GM12878 (cell line): ENCODE results near the gene OR2AG1. TPM values are rescaled to one million over a fixed set of nuclear protein-coding genes. Genes with fewer than 3 reads are reported as not detected.

Experiments used
- ATAC-seq: fragments of 200-7000 bp; cut with Tn5 transposase; 3 replicates; pipeline ENCODE4 v1.9.1; 2020; ENCODE audit warnings: mild to moderate bottlenecking, moderate library complexity
- BruUV-seq: library from RNA; stranded (reverse); fragments of 400-500 nt; replicated peaks from 2 replicates; lab custom pipeline; 2021; lab: Mats Ljungman, UMichigan
- CTCF ChIA-PET: fragments of 300-600 bp; sonication (Branson Sonifier 250); formaldehyde crosslinking; extraction: SDS; loops from one replicate; lab custom pipeline; 2021; ENCODE audit warnings: inconsistent platforms; lab: Yijun Ruan, JAX
- POLR2A ChIA-PET: fragments of 350-600 bp; formaldehyde crosslinking; extraction: SDS; loops from one replicate; lab custom pipeline; 2021; ENCODE audit warnings: inconsistent platforms; lab: Charles Lee
- RAD21 ChIA-PET: fragments of 300-600 bp; sonication (Branson Sonifier 250); formaldehyde crosslinking; loops from one replicate; lab custom pipeline; 2023; ENCODE audit warnings: antibody characterized with exemption; ENCODE audit not compliant: unreplicated experiment; lab: Charles Lee
- SMC1A ChIA-PET: fragments of 300-600 bp; sonication (Branson Sonifier 250); formaldehyde crosslinking; loops from one replicate; lab custom pipeline; 2023; ENCODE audit not compliant: unreplicated experiment, uncharacterized antibody; lab: Charles Lee
- DNase-seq: peaks from one replicate; pipeline ENCODE4 v3.0.0-alpha.2; 2011; ENCODE audit warnings: low read depth, low spot score
- FAIRE-seq: peaks from 3 replicates; lab custom pipeline; 2011; peaks lifted over from hg19 to GRCh38; lab: Jason Lieb, UNC
- H2AFZ ChIP-seq: 2 replicates; pipeline ENCODE4 v1.6.0; 2011; ENCODE audit warnings: low read depth, low read length, control low read depth; ENCODE audit not compliant: control insufficient read depth
- H3K27ac ChIP-seq: 2 replicates; pipeline ENCODE4 v1.5.1; 2011; ENCODE audit warnings: control low read depth; ENCODE audit not compliant: control insufficient read depth, insufficient read depth
- H3K27me3 ChIP-seq, 2 experiments: replicated peaks in 1 of 2; 2 replicates each; pipeline versions ENCODE4 v1.6.0 to v1.6.1; 2011; ENCODE audit warnings: low read length in 1 of 2; ENCODE audit not compliant: control insufficient read depth in 2 of 2, insufficient read depth in 2 of 2
- H3K36me3 ChIP-seq, 2 experiments: 2 replicates each; pipeline ENCODE4 v1.5.1; 2011; ENCODE audit warnings: low read length in 1 of 2; ENCODE audit not compliant: control insufficient read depth in 2 of 2, insufficient read depth in 2 of 2
- H3K4me1 ChIP-seq: 2 replicates; pipeline ENCODE4 v1.6.1; 2011; ENCODE audit warnings: mild to moderate bottlenecking, low read length, moderate library complexity, mixed read lengths; ENCODE audit not compliant: control insufficient read depth, insufficient read depth
- H3K4me2 ChIP-seq: 2 replicates; pipeline ENCODE4 v1.6.0; 2011; ENCODE audit warnings: control low read depth; ENCODE audit not compliant: control insufficient read depth, insufficient read depth
- H3K4me3 ChIP-seq: fragments of 200-600 bp; sonication (generic); 2 replicates; pipeline ENCODE4 v1.5.1; 2016
- H3K79me2 ChIP-seq: 2 replicates; pipeline ENCODE4 v1.6.0; 2011; ENCODE audit warnings: low read length; ENCODE audit not compliant: control insufficient read depth, insufficient read depth
- H3K9ac ChIP-seq: 2 replicates; pipeline ENCODE4 v1.8.0; 2011; ENCODE audit warnings: low read length, control low read depth, mixed read lengths; ENCODE audit not compliant: control insufficient read depth, insufficient read depth
- H3K9me3 ChIP-seq: replicated peaks from 3 replicates; pipeline ENCODE4 v1.5.1; 2011; ENCODE audit warnings: mild to moderate bottlenecking, low read length; ENCODE audit not compliant: control insufficient read depth, insufficient read depth
- H4K20me1 ChIP-seq: 2 replicates; pipeline ENCODE4 v1.6.0; 2011; ENCODE audit not compliant: control insufficient read depth, insufficient read depth
- HDAC6 ChIP-seq: fragments of 200-600 bp; sonication (generic); IDR thresholded peaks from one replicate; pipeline ENCODE4 v1.8.0; 2017; ENCODE audit warnings: antibody characterized with exemption; ENCODE audit not compliant: unreplicated experiment
- HSF1 ChIP-seq: fragments of 150-350 bp; IDR thresholded peaks from 2 replicates; pipeline ENCODE4 v1.6.1; 2014; ENCODE audit warnings: mild to moderate bottlenecking, low read depth, low read length
- RAD21 ChIP-seq: IDR thresholded peaks from 2 replicates; pipeline ENCODE4 v1.6.1; 2011; ENCODE audit warnings: mild to moderate bottlenecking, low read depth, low read length, moderate library complexity; ENCODE audit not compliant: insufficient read depth
- RUNX3 ChIP-seq: IDR thresholded peaks from 2 replicates; pipeline ENCODE4 v1.6.1; 2012; ENCODE audit warnings: low read length, inconsistent platforms
- SMC3 ChIP-seq: IDR thresholded peaks from 2 replicates; pipeline ENCODE4 v1.6.1; 2011; ENCODE audit warnings: low read length, improper control_type of control experiment, borderline replicate concordance
- ZNF24 ChIP-seq: fragments of 450-650 bp; IDR thresholded peaks from 2 replicates; pipeline ENCODE4 v1.6.1; 2017; ENCODE audit warnings: antibody characterized with exemption, mild to moderate bottlenecking
- WGBS: methylation state at CpG from one replicate; pipeline ENCODE4 v1.1.6; 2016; ENCODE audit warnings: low lambda C conversion rate; ENCODE audit not compliant: insufficient replicate concordance, insufficient coverage; ENCODE audit errors: missing lambda C conversion rate; 5-methylcytosine and 5-hydroxymethylcytosine counted together
- in situ Hi-C: fragments of 300-500 bp; cut with MboI; formaldehyde crosslinking; loops from 9 replicates; pipeline ENCODE4 v1.14.3; 2018; ENCODE audit warnings: mixed read lengths
- intact Hi-C: fragments of 100-400 bp; cut with micrococcal nuclease; formaldehyde crosslinking; loops from one replicate; pipeline ENCODE4 v1.14.2; 2022; ENCODE audit not compliant: unreplicated experiment
- polyA plus RNA-seq, 11 experiments: library from polyadenylated mRNA; depleted of rRNA in 4 of 11; unstranded in 6 of 11; stranded (reverse) in 5 of 11; fragments of >200 nt; fragmentation: Nextera tagmentation in 4 of 11; fragmentation: Illumina TruSeq in 1 of 11; extraction: Ambion mirVana in 4 of 11; extraction: Trizol in 1 of 11; gene quantifications; 1 replicate in 1 of 11; 2 replicates in 10 of 11; pipeline versions ENCODE4 v1.2.1 to v1.2.3, GENCODE V29; 2011 to 2016; ENCODE audit warnings: inconsistent platforms in 2 of 11, missing spikeins in 2 of 11, low read depth in 1 of 11
- total RNA-seq, 4 experiments: library from RNA; depleted of rRNA in 3 of 4; stranded (reverse); fragments of >200 nt in 3 of 4; fragmentation: Illumina TruSeq in 1 of 4; extraction: Trizol in 1 of 4; gene quantifications; 2 replicates each; pipeline versions ENCODE4 v1.2.1 to v1.2.3, GENCODE V29; 2013 to 2021
- TF ChIP-seq, protein P1 (sequence below), 3 experiments: IDR thresholded peaks in 2 of 3; conservative IDR thresholded peaks in 1 of 3; 2 replicates each; pipeline ENCODE4 v1.5.1; 2011; ENCODE audit warnings: low read depth in 3 of 3, low read length in 3 of 3, mild to moderate bottlenecking in 3 of 3, control low read depth in 2 of 3, moderate library complexity in 2 of 3, inconsistent platforms in 1 of 3, mixed read lengths in 1 of 3; ENCODE audit not compliant: control insufficient read depth in 2 of 3, insufficient read depth in 1 of 3; ENCODE audit errors: extremely low read depth in 1 of 3
- TF ChIP-seq, protein P2 (sequence below): IDR thresholded peaks from 2 replicates; pipeline ENCODE4 v1.6.1; 2011; ENCODE audit warnings: borderline replicate concordance, low read depth, mild to moderate bottlenecking, moderate library complexity, mixed read lengths, low read length; ENCODE audit not compliant: insufficient read depth; ENCODE audit errors: extremely low read length

OR2AG1 gene
- total and polyA plus RNA-seq, 10 of the 15 experiments (the other 5 are each of a cell fraction or from before 2014, with no cell fraction given) = not detected

DNA sequence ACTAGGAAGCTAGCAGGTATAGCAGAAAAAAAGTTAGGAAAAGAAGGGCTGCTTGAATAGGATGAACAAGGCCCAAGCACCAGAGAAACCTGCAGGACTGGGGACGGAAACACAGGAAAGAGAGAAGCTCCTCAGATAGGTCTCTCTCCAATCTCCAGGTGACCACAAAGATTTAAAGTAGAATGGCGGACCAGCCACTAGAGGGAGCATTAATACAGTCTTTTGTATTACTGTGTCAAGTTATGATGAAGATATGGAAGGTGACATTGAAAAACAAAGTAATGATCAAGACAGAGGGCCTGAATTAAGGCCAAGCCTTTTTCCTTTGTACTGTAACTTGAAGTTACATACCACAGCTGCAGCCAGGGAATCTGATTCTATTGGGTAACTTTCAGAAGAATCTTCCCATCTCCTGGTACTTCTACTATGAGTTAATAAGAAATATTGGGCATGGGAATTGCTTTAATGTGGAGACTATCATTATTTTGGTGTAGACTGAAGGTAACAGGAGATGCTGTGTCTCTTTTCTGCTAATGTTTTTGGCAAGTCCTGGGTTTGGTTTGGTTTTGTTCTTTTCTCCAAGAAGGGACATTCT, 44.9 kb upstream of the OR2AG1 start:
- ATAC-seq = peak; percentile 87
- peaks cover 6% of the 10 kb centered on the region; the same call in 2 of the 3 replicates for H3K9me3 ChIP-seq
- no peaks in the 10 kb centered on the region for H4K20me1 ChIP-seq
- H3K4me2 ChIP-seq = no peak overlapping the region
- peaks cover 48% of the 10 kb centered on the region for H3K79me2 ChIP-seq
- 3% methylated on average over 2 of the region's 2 CpGs for WGBS
- H3K4me1 ChIP-seq = peaks cover 27% of the 10 kb centered on the region
- FAIRE-seq = peak; percentile 73
- no peak overlapping the region for H3K4me3 ChIP-seq
- ChIA-PET RAD21 (interaction anchor here (0.6 to 8.3 kb wide), 13 partner anchors 9 to 847 kb away, joined by 3 to 141 read pairs (median 4); partner anchors contain the start of genes MRPL17 and SMPD1), CTCF (interaction anchor here (0.5 to 15.6 kb wide), 29 partner anchors 10 to 907 kb away, joined by 3 to 728 read pairs (median 5); partner anchors contain the start of genes OR2AG1 and OR2AG2), SMC1A (interaction anchor here (0.7 to 18.2 kb wide), 9 partner anchors 15 to 957 kb away, joined by 3 to 420 read pairs (median 4); partner anchors contain the start of gene OR2AG2), POLR2A (interaction anchor here (0.9 to 4.1 kb wide), 5 partner anchors 9 to 251 kb away, joined by 3 to 28 read pairs (median 5); no protein-coding TSS in a partner anchor)
- DNase-seq = no peak
- peaks cover 0 to 12% of the 10 kb centered on the region in 2 experiments; a peak in 3 of 4 replicates for H3K36me3 ChIP-seq
- no TSS peak for BruUV-seq
- H3K27ac ChIP-seq = no peak overlapping the region
- TF ChIP-seq, protein P1, sequence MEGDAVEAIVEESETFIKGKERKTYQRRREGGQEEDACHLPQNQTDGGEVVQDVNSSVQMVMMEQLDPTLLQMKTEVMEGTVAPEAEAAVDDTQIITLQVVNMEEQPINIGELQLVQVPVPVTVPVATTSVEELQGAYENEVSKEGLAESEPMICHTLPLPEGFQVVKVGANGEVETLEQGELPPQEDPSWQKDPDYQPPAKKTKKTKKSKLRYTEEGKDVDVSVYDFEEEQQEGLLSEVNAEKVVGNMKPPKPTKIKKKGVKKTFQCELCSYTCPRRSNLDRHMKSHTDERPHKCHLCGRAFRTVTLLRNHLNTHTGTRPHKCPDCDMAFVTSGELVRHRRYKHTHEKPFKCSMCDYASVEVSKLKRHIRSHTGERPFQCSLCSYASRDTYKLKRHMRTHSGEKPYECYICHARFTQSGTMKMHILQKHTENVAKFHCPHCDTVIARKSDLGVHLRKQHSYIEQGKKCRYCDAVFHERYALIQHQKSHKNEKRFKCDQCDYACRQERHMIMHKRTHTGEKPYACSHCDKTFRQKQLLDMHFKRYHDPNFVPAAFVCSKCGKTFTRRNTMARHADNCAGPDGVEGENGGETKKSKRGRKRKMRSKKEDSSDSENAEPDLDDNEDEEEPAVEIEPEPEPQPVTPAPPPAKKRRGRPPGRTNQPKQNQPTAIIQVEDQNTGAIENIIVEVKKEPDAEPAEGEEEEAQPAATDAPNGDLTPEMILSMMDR (IDR thresholded peaks at IDR 0.05 in 2 of 3, conservative IDR thresholded peaks at IDR 0.05 in 1 of 3; ENCODE audit: control insufficient read depth in 2 of 3, extremely low read depth in 1 of 3, insufficient read depth in 1 of 3, low read depth in 3 of 3, low read length in 3 of 3) = peak; percentile 67 to 80 (median 73)
- TF ChIP-seq RUNX3 = peak; percentile 87
- no peak for TF ChIP-seq ZNF24
- no peak for TF ChIP-seq HDAC6
- TF ChIP-seq RAD21 = peak; percentile 68
- no peak for TF ChIP-seq HSF1
- TF ChIP-seq SMC3 = peak; percentile 73; the same call in 1 of the 2 replicates
- TF ChIP-seq, protein P2, sequence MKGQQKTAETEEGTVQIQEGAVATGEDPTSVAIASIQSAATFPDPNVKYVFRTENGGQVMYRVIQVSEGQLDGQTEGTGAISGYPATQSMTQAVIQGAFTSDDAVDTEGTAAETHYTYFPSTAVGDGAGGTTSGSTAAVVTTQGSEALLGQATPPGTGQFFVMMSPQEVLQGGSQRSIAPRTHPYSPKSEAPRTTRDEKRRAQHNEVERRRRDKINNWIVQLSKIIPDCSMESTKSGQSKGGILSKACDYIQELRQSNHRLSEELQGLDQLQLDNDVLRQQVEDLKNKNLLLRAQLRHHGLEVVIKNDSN = no peak
- H3K27me3 ChIP-seq = no peaks in the 10 kb centered on the region
- intact Hi-C loops (loop anchor here (1.0 kb wide), 1 partner anchor 19 kb away; no protein-coding TSS in a partner anchor), in situ Hi-C loops (loop anchor here (10.0 kb wide), 1 partner anchor 1033 kb away; no protein-coding TSS in a partner anchor)
- no peak overlapping the region for H2AFZ ChIP-seq
- H3K9ac ChIP-seq = no peak overlapping the region
